Caco-2 (cell line): ENCODE results near the gene MYLK2. TPM values are rescaled to one million over a fixed set of nuclear protein-coding genes. Genes with fewer than 3 reads are reported as not detected.

ENCODE experiments used
- BruUV-seq: library from RNA; stranded (reverse); fragments of 400-500 nt; replicated peaks from 2 replicates; lab custom pipeline; 2021; lab: Mats Ljungman, UMichigan
- CTCF ChIA-PET: fragments of 300-600 bp; sonication (Branson Sonifier 250); formaldehyde crosslinking; loops from one replicate; lab custom pipeline; 2022; ENCODE audit warnings: antibody characterized with exemption; lab: Charles Lee
- POLR2A ChIA-PET: fragments of 300-600 bp; sonication (Branson Sonifier 250); formaldehyde crosslinking; loops from one replicate; lab custom pipeline; 2022; ENCODE audit warnings: antibody characterized with exemption; lab: Charles Lee
- DNase-seq, 2 experiments: peaks; one replicate each; pipeline versions ENCODE4 v3.0.0 to v3.0.0-alpha.2; 2020 to 2022
- H3K27me3 ChIP-seq: replicated peaks from 2 replicates; pipeline ENCODE4 v1.6.0; 2011; ENCODE audit warnings: low read length; ENCODE audit not compliant: control insufficient read depth, insufficient read depth
- H3K36me3 ChIP-seq: 2 replicates; pipeline ENCODE4 v1.5.1; 2011; ENCODE audit warnings: low read length; ENCODE audit not compliant: control insufficient read depth, insufficient read depth
- H3K4me1 ChIP-seq: fragments of 250-450 bp; sonication (Bioruptor Pico); 2 replicates; pipeline ENCODE4 v1.5.1; 2020; ENCODE audit warnings: mild to moderate bottlenecking
- H3K4me3 ChIP-seq: 2 replicates; pipeline ENCODE4 v1.5.1; 2011; ENCODE audit warnings: low read depth, mild to moderate bottlenecking, control low read depth, low read length
- H3K9me3 ChIP-seq: fragments of 250-450 bp; sonication (Bioruptor Pico); 2 replicates; pipeline ENCODE4 v1.5.1; 2020; ENCODE audit warnings: mild to moderate bottlenecking, moderate library complexity
- H3K27ac Mint-ChIP-seq: one replicate; pipeline ENCODE4 v1.8.0; 2022; ENCODE audit warnings: mixed read lengths; ENCODE audit not compliant: unreplicated experiment
- H3K27me3 Mint-ChIP-seq: one replicate; pipeline ENCODE4 v1.8.0; 2022; ENCODE audit warnings: mixed read lengths; ENCODE audit not compliant: insufficient read depth, unreplicated experiment
- H3K36me3 Mint-ChIP-seq: one replicate; pipeline ENCODE4 v1.8.0; 2022; ENCODE audit warnings: mild to moderate bottlenecking, mixed read lengths; ENCODE audit not compliant: insufficient read depth, unreplicated experiment
- H3K4me1 Mint-ChIP-seq: one replicate; pipeline ENCODE4 v1.8.0; 2022; ENCODE audit warnings: low read depth, mixed read lengths; ENCODE audit not compliant: unreplicated experiment
- H3K4me3 Mint-ChIP-seq: one replicate; pipeline ENCODE4 v1.8.0; 2022; ENCODE audit warnings: mild to moderate bottlenecking, moderate library complexity, mixed read lengths; ENCODE audit not compliant: unreplicated experiment
- H3K9me3 Mint-ChIP-seq: one replicate; pipeline ENCODE4 v1.8.0; 2022; ENCODE audit warnings: mixed read lengths; ENCODE audit not compliant: unreplicated experiment
- CTCF ChIP-seq, 2 experiments: fragments of 200-600 bp in 1 of 2; IDR thresholded peaks; 1 replicate in 1 of 2; 2 replicates in 1 of 2; pipeline versions ENCODE4 v1.5.1 to v1.8.0; 2011 to 2022; ENCODE audit warnings: antibody characterized with exemption in 1 of 2, control low read depth in 1 of 2, inconsistent platforms in 1 of 2, low read depth in 1 of 2, low read length in 1 of 2, mild to moderate bottlenecking in 1 of 2, moderate library complexity in 1 of 2; ENCODE audit not compliant: insufficient read depth in 1 of 2, severe bottlenecking in 1 of 2, unreplicated experiment in 1 of 2
- intact Hi-C: fragments of 100-400 bp; cut with micrococcal nuclease; formaldehyde crosslinking; loops from one replicate; pipeline ENCODE4 v1.10.0; 2022; ENCODE audit not compliant: unreplicated experiment
- total RNA-seq: library from RNA; stranded (reverse); gene quantifications from 2 replicates; pipeline ENCODE4 v1.2.3, GENCODE V29; 2022

Gene MYLK2
- total RNA-seq, 1 experiment from 2014 or later, result 0.91 TPM

DNA sequence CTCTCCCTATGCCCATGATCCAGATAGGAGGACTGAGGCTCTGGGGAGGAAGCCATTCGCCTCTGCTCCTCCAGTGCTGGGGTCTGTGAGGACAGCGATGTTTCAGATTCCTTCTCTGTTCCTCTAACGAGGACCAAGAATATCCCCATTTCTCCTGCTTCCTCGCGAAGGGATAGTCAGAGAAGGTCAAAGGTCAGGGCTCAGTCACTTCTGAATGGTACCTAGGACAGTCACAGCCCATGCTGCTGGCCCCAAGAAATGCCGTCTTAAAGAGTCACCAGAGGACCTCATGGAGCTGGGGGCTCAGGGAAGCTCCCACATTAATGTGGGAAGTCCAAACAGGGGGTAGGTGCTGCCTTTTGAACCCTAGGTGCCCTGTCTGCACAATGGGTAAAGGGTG lies 24.1 kb downstream of the MYLK2 start:
- no peak for TF ChIP-seq CTCF (IDR thresholded peaks at IDR 0.05; ENCODE audit: insufficient read depth in 1 of 2, low read depth in 1 of 2, low read length in 1 of 2, severe bottlenecking in 1 of 2, unreplicated experiment in 1 of 2)
- Histone ChIP-seq H3K4me3 (no peak overlapping the region), H3K36me3 (no peaks in the 10 kb centered on the region), H3K27me3 (0 out of 2 replicates have a peak, but pooled peaks cover 3% of the 10 kb centered on the region), H3K4me1 (no peaks in the 10 kb centered on the region), H3K9me3 (no peaks in the 10 kb centered on the region)
- DNase-seq, result no peak
- Mint-ChIP-seq H3K27ac (no peak overlapping the region), H3K4me1 (no peaks in the 10 kb centered on the region), H3K27me3 (no peaks in the 10 kb centered on the region), H3K36me3 (no peaks in the 10 kb centered on the region), H3K4me3 (no peak overlapping the region), H3K9me3 (no peaks in the 10 kb centered on the region)
- ChIA-PET CTCF (interaction anchor here (1.3 kb wide), 1 partner anchor 21 kb away, joined by 3 read pairs; no protein-coding TSS in a partner anchor), POLR2A (no interaction called here)
- intact Hi-C loops, result no loop called here
- BruUV-seq, result no TSS peak

DNA sequence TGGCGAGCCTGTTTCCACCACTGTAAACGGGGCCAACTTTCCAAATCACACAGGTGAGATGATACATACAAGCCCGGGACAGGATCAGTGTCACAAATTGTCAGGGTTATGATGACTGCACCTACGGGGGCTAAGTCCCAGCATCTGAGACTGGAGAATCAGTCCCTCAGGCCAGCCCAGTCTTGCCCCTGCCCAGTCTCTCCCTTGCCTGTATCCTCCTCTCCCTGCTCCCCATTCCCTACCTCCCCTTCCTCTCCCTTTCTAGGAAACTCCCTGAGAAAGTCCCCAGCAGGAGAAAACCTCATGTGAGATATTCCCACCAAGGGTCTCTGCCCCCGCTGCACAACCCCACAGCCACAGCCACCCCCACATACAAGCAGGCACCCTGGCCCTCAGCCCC lies 24.7 kb downstream of the MYLK2 start:
- Mint-ChIP-seq H3K4me1 (no peaks in the 10 kb centered on the region), H3K36me3 (no peaks in the 10 kb centered on the region), H3K27me3 (peaks cover under 1% of the 10 kb centered on the region), H3K9me3 (no peaks in the 10 kb centered on the region), H3K4me3 (no peak overlapping the region), H3K27ac (no peak overlapping the region)
- Histone ChIP-seq H3K4me1 (no peaks in the 10 kb centered on the region), H3K4me3 (no peak overlapping the region), H3K27me3 (peaks cover 5% of the 10 kb centered on the region), H3K36me3 (no peaks in the 10 kb centered on the region), H3K9me3 (no peaks in the 10 kb centered on the region)
- intact Hi-C loops, result no loop called here
- POLR2A ChIA-PET, result no interaction called here
- DNase-seq, result no peak
- CTCF ChIA-PET, result interaction anchor here (1.3 kb wide), 1 partner anchor 22 kb away, joined by 3 read pairs; no protein-coding TSS in a partner anchor
- no peak for TF ChIP-seq CTCF (IDR thresholded peaks at IDR 0.05; ENCODE audit: insufficient read depth in 1 of 2, low read depth in 1 of 2, low read length in 1 of 2, severe bottlenecking in 1 of 2, unreplicated experiment in 1 of 2)
- no TSS peak for BruUV-seq

DNA sequence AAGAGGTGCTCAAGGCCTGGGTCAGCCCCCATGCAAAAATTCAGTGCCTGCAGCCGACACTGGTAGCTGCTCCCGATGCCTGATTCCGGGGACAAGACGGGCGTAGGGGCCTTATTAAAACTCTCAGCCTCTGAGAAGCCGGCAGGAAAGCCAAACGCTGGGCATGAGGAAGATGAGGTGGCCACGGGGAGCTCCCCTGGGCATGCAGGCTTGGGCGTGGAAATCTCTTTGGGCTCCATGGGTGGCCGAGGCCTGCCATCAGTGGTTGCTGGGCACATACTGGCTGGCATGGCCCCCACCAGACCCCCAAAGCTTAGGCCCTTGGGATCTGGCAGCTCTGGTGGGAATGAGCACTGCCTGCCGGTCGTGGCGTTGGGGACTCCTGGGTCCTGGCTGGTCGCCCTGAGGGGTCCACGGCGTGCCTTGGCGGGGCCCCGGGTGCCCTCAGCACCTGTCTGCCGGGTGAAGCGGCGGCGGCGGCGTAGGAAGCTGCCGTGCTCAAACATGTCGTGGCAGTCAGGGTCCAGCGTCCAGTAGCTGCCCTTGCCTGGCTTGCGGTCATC lies 25.7 kb downstream of the MYLK2 start:
- H3K4me3 Mint-ChIP-seq, result no peak overlapping the region
- no peak overlapping the region for H3K4me3 ChIP-seq
- TF ChIP-seq CTCF (IDR thresholded peaks at IDR 0.05; ENCODE audit: insufficient read depth in 1 of 2, low read depth in 1 of 2, low read length in 1 of 2, severe bottlenecking in 1 of 2, unreplicated experiment in 1 of 2), result no peak
- no TSS peak for BruUV-seq
- CTCF ChIA-PET, result interaction anchor here (0.5 to 2.5 kb wide), 3 partner anchors 10 to 86 kb away, joined by 3 to 13 read pairs (median 4); no protein-coding TSS in a partner anchor
- H3K27ac Mint-ChIP-seq, result no peak overlapping the region
- H3K9me3 ChIP-seq, result no peaks in the 10 kb centered on the region
- no peaks in the 10 kb centered on the region for H3K9me3 Mint-ChIP-seq
- peaks cover 7% of the 10 kb centered on the region for H3K27me3 Mint-ChIP-seq
- POLR2A ChIA-PET, result no interaction called here
- peaks cover 6% of the 10 kb centered on the region for H3K27me3 ChIP-seq
- no peaks in the 10 kb centered on the region for H3K4me1 Mint-ChIP-seq
- no peak for DNase-seq
- intact Hi-C loops, result no loop called here
- H3K36me3 Mint-ChIP-seq, result no peaks in the 10 kb centered on the region
- H3K4me1 ChIP-seq, result peaks cover 7% of the 10 kb centered on the region; the same call in 1 of the 2 replicates
- no peaks in the 10 kb centered on the region for H3K36me3 ChIP-seq
